HG03521 (cell line): ENCODE measurements around the gene TRIM9.

ENCODE experiments used
- ATAC-seq: cut with Tn5 transposase; IDR thresholded peaks from one replicate; pipeline ENCODE4 v1.9.1; 2021; ENCODE audit warnings: mild to moderate bottlenecking, moderate library complexity; ENCODE audit not compliant: unreplicated experiment

Gene TRIM9

DNA sequence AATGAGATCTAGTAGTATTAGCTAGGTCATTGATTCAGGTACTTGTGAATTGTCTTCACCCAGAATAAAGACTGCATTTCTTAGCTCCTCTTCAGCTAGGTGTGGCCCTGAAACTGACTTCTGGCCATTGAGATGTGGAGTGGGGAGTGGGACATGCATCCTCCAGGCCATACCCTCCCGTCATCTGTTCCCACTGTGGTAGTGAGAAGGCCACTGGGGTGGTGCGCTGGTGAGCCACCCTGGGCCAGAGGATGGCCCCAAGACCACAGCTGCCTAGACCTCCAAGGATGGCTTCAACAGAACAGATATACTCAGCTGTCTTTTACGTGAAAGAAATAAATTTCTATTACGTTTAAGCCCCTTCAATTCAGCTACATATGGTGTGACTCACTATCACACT lies 36.5 kb downstream of the TRIM9 start:
- no peak for ATAC-seq

DNA sequence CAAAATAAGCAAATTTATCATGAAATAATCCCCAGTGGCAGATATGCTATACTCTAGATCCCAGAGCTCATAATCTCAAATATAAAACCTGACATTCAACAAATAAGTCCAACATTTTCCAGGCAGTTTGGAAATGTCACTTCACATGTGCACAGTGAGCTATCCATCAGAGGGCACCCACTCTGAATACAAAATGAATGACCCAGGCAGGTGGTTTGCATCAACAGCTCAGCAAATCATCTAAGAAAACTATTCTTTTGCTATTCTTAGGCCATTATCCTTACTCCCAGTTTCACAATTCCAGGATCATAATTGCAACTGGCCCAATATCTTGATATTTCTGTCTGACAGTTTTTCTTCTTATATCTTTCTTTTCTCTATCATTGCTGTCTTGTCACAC lies 38.5 kb downstream of the TRIM9 start:
- ATAC-seq, result no peak

DNA sequence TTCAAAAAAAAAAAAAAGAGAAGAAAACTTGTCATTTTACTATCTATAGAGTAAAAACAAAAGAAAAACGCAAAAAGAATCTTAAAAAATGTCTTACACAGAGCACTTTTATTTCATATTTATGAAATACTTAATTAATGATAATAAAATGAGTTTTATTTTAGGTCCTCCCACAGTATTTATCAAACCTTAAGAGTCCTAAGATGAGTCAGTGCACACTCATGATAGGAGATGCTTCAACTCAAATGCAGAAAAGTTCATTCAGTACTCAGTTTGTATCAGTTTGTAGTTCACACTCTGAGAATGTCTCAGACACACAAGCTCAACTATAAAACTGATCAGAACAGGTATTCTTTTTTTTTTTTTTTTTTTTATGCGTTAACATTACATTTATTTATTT lies 41.7 kb downstream of the TRIM9 start:
- no peak for ATAC-seq

DNA sequence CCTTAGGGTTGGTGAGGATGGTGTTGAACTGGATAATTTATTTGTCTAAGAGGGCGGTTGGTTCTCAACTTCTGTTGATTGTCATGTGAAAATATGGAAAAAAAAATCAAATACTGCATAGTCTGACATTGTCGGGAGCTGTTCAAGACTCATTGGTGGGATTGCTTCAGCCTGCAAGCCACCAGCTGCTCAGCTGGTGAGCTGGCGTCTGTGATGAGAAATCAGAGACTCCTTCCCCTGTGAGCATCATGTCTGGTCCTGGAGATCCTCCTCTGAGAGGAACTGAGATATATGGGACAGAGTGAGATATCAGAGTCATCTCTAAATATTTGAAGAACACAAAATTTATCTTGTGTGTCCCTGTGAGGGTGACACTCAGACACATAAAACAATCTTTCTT lies 49.9 kb downstream of the TRIM9 start:
- no peak for ATAC-seq

DNA sequence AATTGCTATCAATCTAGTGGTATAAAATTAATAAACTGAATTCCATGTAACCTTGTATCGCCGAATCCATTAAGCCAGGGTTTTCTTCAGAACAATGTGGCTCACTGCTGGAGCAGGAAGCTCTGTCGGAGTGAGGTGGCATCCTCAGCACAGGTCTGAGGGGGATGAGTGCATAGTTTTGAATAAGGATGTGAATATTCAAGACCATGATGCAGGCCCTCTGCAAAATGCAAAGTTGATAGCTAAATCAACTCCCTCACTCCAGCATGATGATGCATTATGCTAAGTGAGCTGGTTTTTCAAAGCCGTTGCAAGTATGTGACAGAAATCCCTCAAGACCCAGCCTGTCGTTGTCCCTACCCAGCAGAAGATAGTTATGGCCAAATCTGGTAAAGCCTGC lies 53.0 kb downstream of the TRIM9 start:
- no peak for ATAC-seq

DNA sequence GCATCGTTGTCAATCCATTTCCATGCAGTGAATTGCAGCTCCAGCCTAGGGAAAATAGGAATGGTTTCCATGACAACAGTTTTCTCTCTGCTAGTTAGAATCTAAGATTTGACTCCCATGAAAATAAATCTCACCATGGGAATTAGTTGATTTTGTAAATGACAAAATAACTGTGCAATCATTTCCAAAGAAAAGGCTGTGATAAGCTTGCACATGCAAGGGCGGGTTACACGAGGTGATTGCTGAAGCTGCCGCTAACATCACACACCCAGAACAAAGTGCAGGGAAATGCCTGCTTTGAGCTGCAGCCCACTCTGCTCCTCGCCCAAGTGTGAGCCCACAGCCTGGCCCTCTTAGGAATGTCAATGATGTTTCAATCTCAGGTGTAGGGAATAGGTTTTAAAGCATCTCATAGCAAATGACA lies 53.8 kb downstream of the TRIM9 start:
- no peak for ATAC-seq

DNA sequence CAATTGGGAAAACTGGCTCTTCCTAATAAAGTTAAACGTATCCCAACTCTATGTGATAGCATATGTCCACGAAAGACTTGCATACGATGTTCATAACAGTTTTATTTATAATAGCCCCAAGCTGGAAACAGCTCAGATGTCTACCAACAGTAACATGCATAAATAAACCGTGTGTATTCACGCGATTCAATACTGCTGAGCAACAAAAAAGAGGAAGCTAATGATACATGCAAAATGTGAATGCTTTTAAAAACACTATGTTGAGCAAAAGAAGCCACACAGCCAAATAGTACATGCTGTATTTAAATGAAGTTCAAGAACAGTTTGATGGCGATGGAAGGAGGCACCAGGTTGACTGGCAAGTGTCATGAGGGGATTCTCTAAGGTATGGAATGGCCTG lies 55.7 kb downstream of the TRIM9 start:
- ATAC-seq, result no peak

DNA sequence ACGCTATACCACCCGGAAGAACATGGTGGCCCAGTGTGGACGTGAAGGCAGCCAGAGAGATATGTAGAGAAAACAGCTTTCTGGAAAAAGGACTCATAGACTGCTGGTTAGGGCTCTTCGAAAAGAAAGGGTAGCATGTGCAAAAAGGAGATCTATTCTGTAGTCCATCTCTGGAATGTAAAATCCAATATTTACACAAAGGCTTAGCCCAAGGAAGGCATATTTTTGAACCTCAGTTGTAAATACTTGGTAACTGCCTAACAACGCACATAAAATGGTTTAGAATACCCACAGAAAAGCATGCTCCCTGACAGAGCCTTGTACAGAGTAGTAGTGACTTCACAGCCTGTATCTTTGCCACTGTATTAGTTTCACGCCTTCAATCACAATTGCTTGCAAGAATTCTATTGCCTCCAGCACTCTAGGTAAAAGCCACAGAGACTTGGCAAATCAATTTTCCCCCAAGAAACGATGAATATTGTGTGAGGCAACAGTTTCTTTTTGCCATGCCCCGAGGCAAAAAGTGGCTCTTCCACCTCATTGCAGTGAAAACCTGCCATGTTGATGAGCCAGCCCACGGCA lies 59.2 kb downstream of the TRIM9 start:
- ATAC-seq, result no peak

DNA sequence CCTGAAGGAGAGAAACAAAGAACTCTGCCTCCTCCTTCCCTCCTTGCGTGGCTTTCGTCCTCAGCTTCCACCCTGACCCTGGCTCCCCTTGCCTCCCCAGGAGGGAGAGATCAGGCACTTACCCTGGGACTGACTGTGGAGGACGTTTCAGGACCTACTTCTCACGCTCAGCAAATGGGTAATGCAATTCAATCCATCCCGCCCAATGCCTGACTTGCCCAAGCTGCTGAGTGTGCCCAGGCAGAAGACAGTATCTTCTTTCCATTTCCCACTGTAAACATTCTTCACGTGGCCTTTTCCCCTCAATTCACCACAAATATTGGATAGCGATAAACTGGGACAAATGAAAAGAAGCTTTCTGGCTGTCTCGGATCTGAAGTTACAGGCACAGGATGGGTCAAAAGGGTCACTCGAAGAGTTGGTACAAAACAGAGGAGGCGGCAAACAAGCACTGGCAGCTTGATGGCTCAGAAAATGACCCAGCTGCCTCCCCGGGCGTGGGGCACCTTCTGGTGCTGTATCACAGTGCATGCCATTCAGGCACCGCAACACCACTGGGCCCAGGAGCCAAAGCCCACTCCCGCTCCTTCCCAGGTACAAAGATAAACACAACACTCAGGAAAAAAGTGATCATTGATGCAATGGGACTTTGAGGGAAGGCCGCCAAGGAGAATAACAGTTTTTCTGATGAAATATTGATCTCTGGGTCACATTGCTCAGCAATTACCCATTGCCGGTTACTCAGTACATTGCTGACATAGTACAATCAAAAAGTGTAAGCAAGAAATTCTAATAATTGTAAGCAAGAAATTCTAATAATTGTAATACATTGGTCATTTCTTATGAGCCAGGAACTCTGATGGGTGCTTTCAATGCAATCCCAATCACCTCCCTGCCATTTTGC lies 65.8 kb downstream of the TRIM9 start:
- no peak for ATAC-seq

DNA sequence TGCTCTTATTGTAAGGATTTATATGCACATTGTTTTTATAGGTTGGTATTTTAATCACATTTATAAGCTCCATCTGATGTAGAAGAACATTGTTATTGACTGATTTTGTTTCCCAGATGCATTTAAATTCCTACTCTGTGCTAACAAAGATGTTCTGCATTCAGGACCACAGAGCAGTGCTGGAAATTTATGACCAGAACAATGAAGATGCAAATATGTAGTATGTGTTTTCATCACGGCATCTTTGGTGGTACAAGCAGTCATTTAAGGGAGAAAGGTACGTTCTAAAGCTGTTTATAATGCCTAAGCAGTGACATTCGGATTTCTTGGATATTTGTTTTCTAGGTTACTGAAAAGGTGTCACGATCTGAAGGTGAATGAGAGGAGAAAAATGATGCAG lies 66.5 kb downstream of the TRIM9 start:
- ATAC-seq, result no peak

DNA sequence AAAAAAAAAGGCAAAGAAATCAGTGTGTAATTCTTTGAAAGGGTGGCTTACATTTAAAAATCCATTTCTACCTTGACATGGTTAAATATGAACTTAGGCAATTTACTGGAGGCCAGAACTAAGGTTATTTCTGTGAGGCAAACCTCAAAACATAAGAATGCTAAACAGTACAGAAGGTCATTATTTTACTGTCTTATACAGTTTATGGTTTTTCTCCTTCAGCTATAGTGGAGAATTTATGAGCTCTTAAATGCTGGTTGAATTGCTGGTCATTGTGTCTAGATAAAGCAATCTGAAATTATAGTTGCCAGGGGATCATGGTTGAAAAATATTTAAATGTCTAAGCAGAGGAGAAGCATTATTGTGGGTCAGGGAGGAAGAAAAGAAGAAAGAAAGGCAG lies 70.5 kb downstream of the TRIM9 start:
- no peak for ATAC-seq

DNA sequence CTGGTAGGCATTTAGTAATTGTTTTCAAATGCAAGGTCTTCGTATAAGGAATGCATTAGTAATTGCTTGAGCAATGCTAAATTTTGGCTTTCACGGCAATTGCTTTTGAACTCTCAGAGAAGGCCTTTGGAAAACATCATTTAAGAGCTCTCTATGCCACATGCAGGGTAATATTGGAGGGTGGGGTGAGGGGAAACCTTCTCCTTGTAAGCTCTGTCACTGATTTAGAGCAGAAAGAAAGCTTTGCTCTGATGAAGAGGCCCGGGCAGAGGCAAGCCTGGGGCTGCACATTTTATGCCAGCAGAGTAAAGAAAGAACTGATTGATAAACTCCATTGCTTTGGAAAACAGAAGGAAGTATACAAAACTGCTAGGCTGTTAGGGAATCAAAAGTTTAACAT lies 70.9 kb downstream of the TRIM9 start:
- ATAC-seq, result no peak

DNA sequence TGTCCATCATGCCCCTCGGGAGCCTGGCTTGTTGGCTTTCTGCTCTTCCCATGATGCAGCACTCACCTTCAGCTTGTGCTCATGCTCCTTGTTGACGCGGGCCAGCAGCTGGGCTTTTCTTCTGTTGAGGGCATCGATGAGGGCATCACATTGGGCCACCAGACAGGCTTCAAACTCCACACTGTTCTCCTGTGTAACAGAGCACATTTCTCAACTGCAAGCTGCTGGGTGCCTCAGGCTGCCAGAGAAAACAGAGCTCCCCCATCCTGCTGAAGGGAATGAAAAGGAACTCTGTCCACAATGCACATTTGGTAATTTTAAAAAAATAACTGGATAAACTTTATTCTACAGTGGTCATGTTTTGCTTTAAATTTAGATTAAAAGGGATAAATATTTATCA lies 72.1 kb downstream of the TRIM9 start:
- no peak for ATAC-seq

DNA sequence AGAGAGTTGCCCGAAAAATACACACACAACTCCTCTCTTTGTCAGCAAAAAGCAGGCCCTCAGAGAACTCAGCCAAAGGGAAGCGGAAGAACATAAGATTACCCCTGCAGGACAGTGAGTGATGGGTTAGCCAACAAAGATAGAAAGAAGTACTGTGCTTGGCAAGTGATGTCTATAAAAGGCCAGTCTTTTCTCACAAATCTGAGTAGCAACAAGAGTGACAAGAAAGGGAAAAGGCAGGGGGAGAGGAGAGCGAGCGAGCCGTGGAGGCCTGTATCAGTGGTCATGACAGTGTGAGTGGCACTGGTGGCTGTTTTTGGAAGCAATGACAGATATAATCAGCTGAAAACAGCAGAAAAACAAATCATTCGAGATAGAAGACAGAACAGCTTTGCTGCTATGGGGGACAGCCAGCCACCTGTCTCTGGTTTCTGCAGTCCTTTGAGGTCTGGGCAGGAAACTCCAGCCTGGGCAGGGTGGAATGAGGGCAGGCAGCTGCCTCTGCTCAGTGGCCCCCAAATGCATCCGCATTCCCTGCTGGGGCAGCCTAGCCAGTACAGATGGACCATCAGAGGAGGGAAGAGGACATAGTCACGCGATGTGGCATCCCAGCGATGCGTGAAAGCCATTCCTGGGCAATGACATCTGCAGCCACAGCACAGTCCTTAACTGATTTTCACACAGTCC lies 74.7 kb downstream of the TRIM9 start:
- ATAC-seq, result no peak

DNA sequence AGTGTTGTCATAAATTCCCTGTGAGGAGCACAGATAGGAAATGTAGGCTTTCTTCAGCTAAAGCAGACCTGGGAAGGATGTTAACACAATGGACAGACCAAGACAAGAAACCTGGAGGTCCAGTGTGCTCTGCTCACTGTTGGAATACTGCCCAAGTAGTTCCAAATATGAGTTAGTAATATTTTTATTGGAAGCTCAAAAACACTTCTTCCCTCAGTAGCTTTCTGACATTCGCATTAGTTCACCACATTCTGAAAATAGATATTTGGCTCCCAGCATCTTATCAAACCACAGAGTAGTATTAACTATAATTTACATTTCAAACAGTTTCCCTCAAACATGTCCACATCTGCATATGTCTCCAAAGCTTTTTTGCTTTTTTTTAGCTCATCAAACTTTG lies 75.8 kb downstream of the TRIM9 start:
- no peak for ATAC-seq

DNA sequence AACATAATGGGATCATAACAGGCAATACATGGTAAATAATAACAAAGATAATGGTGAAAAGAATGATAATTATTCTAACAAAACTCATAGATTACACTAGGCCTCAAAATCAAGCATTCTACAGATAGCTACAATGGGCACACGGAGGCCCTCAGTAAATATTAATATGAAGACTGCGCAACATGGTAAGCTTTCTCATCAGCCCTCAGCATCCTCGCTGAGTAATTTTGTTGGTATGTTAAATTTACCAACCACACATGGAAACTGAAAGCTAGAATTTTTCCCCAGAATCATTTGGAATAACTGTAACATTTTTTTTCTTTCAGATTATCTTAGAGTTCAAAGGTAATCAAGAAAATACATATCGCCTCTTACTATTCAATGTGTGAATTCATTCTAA lies 76.4 kb downstream of the TRIM9 start:
- ATAC-seq, result no peak

DNA sequence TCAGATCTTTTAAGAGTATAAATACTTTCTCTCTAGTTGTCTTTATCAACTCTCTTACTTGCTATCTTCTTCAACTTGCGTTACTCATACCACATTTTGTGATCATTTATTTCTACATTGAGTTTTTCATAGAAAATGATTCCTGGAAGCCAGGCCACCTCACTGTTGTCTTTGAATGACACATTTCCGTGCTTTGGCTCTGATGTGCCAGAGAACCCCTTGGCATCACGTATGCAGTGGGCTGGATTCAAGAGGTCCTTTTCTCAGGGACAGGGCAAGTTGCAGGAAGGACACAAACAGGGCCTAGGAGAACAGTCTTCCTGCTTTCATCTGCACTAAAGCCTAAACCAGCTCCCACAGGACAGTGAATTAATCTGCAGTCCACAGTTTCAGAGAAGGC lies 80.3 kb downstream of the TRIM9 start:
- ATAC-seq, result no peak

DNA sequence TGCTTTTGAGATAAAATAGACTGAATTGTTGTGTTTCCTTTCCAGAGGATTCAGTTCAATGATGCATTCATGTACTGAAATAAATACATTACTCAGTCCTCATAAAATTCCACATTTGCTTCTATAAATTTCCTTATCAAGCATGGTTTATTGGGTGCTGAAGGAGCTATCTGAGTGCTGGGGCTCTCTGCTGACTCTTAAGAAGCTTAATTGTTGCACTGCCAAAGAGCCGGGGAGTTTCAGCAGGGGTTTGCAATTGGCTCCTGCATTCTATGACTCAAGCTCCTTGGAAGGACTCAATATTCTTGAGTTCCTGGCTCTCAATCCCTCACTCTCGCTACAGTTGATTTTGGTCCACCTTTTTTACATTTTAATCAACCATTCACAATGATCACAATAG lies 80.8 kb downstream of the TRIM9 start:
- no peak for ATAC-seq

DNA sequence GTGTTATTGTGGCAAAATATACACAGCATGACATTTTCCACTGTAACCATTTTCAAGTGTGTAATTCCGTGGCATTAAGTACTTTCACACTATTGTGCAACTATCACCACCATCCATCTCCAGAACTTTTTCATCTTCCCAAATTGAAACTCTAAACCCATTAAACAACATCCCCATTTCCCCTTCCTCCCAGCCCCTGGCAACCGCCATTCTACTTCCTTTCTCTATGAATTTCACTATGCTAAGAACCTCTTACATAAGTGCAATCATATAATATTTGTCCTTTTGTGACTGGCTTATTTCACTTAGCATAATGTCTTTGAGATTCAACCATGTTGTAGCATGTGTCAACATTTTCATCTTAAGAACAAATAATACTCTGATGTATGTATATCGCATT lies 82.8 kb downstream of the TRIM9 start:
- ATAC-seq, result no peak

DNA sequence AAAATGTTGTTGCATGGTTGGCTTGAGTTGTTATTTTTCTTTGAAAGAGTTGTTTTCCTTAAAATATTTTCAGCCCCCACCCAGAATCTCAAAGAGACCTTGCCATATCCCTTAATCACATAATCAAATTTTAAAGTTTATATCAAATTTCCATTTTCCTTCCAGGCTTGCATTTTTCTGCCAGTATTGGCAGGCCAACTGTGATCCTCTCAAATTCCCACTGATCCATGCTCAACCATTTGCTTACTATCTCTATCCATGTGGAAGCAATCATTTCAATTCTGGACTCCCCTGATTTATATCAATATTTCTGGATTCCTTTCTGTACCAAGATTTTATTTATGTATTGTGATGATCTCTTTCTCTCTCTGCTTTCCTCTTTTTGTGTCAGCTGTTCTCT lies 86.5 kb downstream of the TRIM9 start:
- no peak for ATAC-seq

DNA sequence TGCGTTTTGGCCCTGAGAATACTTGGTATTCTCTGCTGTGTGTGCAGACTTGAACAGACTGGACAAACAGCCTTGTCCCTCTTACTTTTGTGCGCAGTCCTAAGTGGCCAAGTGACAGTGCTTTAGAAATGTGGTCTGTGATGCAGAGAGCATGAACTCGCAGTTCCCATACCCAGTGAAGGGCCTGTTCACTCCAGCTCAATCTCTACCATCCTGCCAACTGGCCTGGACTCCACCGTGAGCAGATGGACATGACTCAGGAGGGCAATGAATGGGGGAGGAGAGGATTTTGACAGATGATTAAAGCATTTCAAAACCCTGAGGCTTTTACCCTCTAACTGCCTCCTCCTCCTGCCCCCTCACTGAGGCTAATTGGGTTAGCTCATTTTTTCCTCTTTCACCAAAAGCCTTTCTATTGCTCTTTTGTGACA lies 88.1 kb downstream of the TRIM9 start:
- ATAC-seq, result no peak

DNA sequence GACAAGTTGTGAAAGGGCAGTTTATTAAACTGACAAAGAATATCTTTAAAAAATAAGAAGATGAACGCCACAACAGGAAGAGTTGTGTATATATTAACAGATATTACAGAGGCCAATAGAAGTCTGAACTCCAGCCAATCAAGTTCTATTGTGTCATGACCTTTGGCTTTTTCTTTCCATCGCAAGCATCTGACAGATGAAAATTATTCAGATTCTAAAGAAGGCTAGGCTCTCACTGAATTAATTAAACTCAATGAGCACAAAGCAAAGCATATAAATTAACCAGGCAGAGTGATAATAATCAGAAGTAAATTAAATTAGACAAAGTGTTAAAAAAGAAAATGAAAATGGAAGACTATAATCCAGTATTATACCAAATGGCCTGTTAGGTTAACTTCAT lies 88.6 kb downstream of the TRIM9 start:
- no peak for ATAC-seq
